PFSK-1 (cell line): Measurements from ENCODE around the gene TMEM255B.

Source experiments
- FOXP2 ChIP-seq: optimal IDR thresholded peaks from 2 replicates; pipeline ENCODE3; 2011; ENCODE audit warnings: borderline replicate concordance, control low read depth, inconsistent platforms; ENCODE audit not compliant: insufficient read depth; ENCODE audit errors: extremely low read length, extremely low read depth
- POLR2AphosphoS5 ChIP-seq: IDR thresholded peaks from 2 replicates; pipeline ENCODE4 v1.6.1; 2012; ENCODE audit warnings: low read depth, mild to moderate bottlenecking, control low read depth, low read length, moderate library complexity
- REST ChIP-seq, 2 experiments: IDR thresholded peaks; 2 replicates each; pipeline versions ENCODE4 v1.6.1 to v1.8.0; 2011 to 2012; ENCODE audit warnings: low read depth in 2 of 2, low read length in 2 of 2, control low read depth in 1 of 2, inconsistent platforms in 1 of 2, mild to moderate bottlenecking in 1 of 2, moderate library complexity in 1 of 2; ENCODE audit not compliant: insufficient read depth in 1 of 2
- SIN3A ChIP-seq: IDR thresholded peaks from 2 replicates; pipeline ENCODE4 v1.6.1; 2012; ENCODE audit warnings: mild to moderate bottlenecking, low read length, moderate library complexity, borderline replicate concordance; ENCODE audit not compliant: insufficient read depth
- TAF1 ChIP-seq: IDR thresholded peaks from 2 replicates; pipeline ENCODE4 v1.6.1; 2012; ENCODE audit warnings: low read length, control low read depth, borderline replicate concordance; ENCODE audit not compliant: insufficient read depth

TMEM255B gene

GRCh38 chr13:113789167-113789566 lies 30.1 kb downstream of the TMEM255B start:
- TF ChIP-seq TAF1 (no peak), REST (IDR thresholded peaks at IDR 0.05; ENCODE audit: insufficient read depth in 1 of 2, low read depth in 2 of 2, low read length in 2 of 2) (no peak), POLR2AphosphoS5 (no peak), FOXP2 (no peak), SIN3A (no peak)

GRCh38 chr13:113791226-113791625 lies 32.2 kb downstream of the TMEM255B start:
- TF ChIP-seq TAF1: no peak

GRCh38 chr13:113791761-113792160 lies 32.7 kb downstream of the TMEM255B start:
- no peak for TF ChIP-seq SIN3A
- no peak for TF ChIP-seq POLR2AphosphoS5
- no peak for TF ChIP-seq TAF1
- TF ChIP-seq FOXP2: no peak
- TF ChIP-seq REST (IDR thresholded peaks at IDR 0.05; ENCODE audit: insufficient read depth in 1 of 2, low read depth in 2 of 2, low read length in 2 of 2): no peak

- TF ChIP-seq TAF1 (no peak), POLR2AphosphoS5 (no peak), SIN3A (no peak), REST (IDR thresholded peaks at IDR 0.05; ENCODE audit: insufficient read depth in 1 of 2, low read depth in 2 of 2, low read length in 2 of 2) (no peak), FOXP2 (no peak)
Observed at GRCh38 chr13:113792236-113792770, 33.3 kb downstream of the TMEM255B start.

GRCh38 chr13:113792886-113793717 lies 34.1 kb downstream of the TMEM255B start:
- no peak for TF ChIP-seq SIN3A
- no peak for TF ChIP-seq FOXP2
- TF ChIP-seq POLR2AphosphoS5: no peak
- no peak for TF ChIP-seq TAF1
- TF ChIP-seq REST (IDR thresholded peaks at IDR 0.05; ENCODE audit: insufficient read depth in 1 of 2, low read depth in 2 of 2, low read length in 2 of 2): no peak
